ENCODE results near the gene BCAP31.

BCAP31 gene

GRCh38 chrX:153763298-153763932, 39.2 kb upstream of the BCAP31 start:
- TF ChIP-seq SPI1 (IDR thresholded peaks at IDR 0.05; ENCODE audit: borderline replicate concordance, low read depth): no peak
- TF ChIP-seq GABPA (IDR thresholded peaks at IDR 0.05; ENCODE audit: low read depth): no peak
- TF ChIP-seq, protein P1, sequence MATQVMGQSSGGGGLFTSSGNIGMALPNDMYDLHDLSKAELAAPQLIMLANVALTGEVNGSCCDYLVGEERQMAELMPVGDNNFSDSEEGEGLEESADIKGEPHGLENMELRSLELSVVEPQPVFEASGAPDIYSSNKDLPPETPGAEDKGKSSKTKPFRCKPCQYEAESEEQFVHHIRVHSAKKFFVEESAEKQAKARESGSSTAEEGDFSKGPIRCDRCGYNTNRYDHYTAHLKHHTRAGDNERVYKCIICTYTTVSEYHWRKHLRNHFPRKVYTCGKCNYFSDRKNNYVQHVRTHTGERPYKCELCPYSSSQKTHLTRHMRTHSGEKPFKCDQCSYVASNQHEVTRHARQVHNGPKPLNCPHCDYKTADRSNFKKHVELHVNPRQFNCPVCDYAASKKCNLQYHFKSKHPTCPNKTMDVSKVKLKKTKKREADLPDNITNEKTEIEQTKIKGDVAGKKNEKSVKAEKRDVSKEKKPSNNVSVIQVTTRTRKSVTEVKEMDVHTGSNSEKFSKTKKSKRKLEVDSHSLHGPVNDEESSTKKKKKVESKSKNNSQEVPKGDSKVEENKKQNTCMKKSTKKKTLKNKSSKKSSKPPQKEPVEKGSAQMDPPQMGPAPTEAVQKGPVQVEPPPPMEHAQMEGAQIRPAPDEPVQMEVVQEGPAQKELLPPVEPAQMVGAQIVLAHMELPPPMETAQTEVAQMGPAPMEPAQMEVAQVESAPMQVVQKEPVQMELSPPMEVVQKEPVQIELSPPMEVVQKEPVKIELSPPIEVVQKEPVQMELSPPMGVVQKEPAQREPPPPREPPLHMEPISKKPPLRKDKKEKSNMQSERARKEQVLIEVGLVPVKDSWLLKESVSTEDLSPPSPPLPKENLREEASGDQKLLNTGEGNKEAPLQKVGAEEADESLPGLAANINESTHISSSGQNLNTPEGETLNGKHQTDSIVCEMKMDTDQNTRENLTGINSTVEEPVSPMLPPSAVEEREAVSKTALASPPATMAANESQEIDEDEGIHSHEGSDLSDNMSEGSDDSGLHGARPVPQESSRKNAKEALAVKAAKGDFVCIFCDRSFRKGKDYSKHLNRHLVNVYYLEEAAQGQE (IDR thresholded peaks at IDR 0.05; ENCODE audit: insufficient replicate concordance, low read depth): no peak
- TF ChIP-seq, protein P2, sequence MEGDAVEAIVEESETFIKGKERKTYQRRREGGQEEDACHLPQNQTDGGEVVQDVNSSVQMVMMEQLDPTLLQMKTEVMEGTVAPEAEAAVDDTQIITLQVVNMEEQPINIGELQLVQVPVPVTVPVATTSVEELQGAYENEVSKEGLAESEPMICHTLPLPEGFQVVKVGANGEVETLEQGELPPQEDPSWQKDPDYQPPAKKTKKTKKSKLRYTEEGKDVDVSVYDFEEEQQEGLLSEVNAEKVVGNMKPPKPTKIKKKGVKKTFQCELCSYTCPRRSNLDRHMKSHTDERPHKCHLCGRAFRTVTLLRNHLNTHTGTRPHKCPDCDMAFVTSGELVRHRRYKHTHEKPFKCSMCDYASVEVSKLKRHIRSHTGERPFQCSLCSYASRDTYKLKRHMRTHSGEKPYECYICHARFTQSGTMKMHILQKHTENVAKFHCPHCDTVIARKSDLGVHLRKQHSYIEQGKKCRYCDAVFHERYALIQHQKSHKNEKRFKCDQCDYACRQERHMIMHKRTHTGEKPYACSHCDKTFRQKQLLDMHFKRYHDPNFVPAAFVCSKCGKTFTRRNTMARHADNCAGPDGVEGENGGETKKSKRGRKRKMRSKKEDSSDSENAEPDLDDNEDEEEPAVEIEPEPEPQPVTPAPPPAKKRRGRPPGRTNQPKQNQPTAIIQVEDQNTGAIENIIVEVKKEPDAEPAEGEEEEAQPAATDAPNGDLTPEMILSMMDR (IDR thresholded peaks at IDR 0.05; ENCODE audit: insufficient read depth, low read length): no peak
- TF ChIP-seq POLR2AphosphoS5 (IDR thresholded peaks at IDR 0.05; ENCODE audit: low read depth): no peak

GRCh38 chrX:153762626-153763173, 38.5 kb upstream of the BCAP31 start:
- TF ChIP-seq GABPA (IDR thresholded peaks at IDR 0.05; ENCODE audit: low read depth): no peak
- TF ChIP-seq POLR2AphosphoS5 (IDR thresholded peaks at IDR 0.05; ENCODE audit: low read depth): no peak
- TF ChIP-seq, protein P2 (IDR thresholded peaks at IDR 0.05; ENCODE audit: insufficient read depth, low read length): no peak
- TF ChIP-seq SPI1 (IDR thresholded peaks at IDR 0.05; ENCODE audit: borderline replicate concordance, low read depth): no peak
- TF ChIP-seq, protein P1 (IDR thresholded peaks at IDR 0.05; ENCODE audit: insufficient replicate concordance, low read depth): no peak
- no peaks in the 10 kb centered on the region for H3K27me3 ChIP-seq (ENCODE audit: insufficient read depth, poor library complexity, severe bottlenecking)
- no peak for DNase-seq (ENCODE audit: low read depth in 1 of 2, low spot score in 1 of 2)
- no peak overlapping the region for H3K27ac ChIP-seq (replicated peaks)
- no peak overlapping the region for H3K4me3 ChIP-seq (replicated peaks; ENCODE audit: insufficient read depth, low read length)

More at GRCh38 chrX:153763298-153763932, 39.2 kb upstream of the BCAP31 start:
- no peak for DNase-seq (ENCODE audit: low read depth in 1 of 2, low spot score in 1 of 2)
- H3K27me3 ChIP-seq (ENCODE audit: insufficient read depth, poor library complexity, severe bottlenecking): no peaks in the 10 kb centered on the region
- H3K27ac ChIP-seq (replicated peaks): no peak overlapping the region
- no peak overlapping the region for H3K4me3 ChIP-seq (replicated peaks; ENCODE audit: insufficient read depth, low read length)

GRCh38 chrX:153761863-153762262, 37.7 kb upstream of the BCAP31 start:
- no peaks in the 10 kb centered on the region for H3K27me3 ChIP-seq (ENCODE audit: insufficient read depth, poor library complexity, severe bottlenecking)
- TF ChIP-seq POLR2AphosphoS5 (IDR thresholded peaks at IDR 0.05; ENCODE audit: low read depth) (no peak), GABPA (IDR thresholded peaks at IDR 0.05; ENCODE audit: low read depth) (no peak), SPI1 (IDR thresholded peaks at IDR 0.05; ENCODE audit: borderline replicate concordance, low read depth) (no peak)
- TF ChIP-seq, protein P2 (IDR thresholded peaks at IDR 0.05; ENCODE audit: insufficient read depth, low read length): no peak
- TF ChIP-seq, protein P1 (IDR thresholded peaks at IDR 0.05; ENCODE audit: insufficient replicate concordance, low read depth): no peak
- H3K4me3 ChIP-seq (replicated peaks; ENCODE audit: insufficient read depth, low read length): no peak overlapping the region
- no peak for DNase-seq (ENCODE audit: low read depth in 1 of 2, low spot score in 1 of 2)
- H3K27ac ChIP-seq (replicated peaks): no peak overlapping the region

Data from HL-60 (cell line).